ENCODE data around the gene SKI. TPM values are rescaled to one million over a fixed set of nuclear protein-coding genes. Genes with fewer than 3 reads are reported as not detected.

The SKI gene
- total RNA-seq, 2 experiments from 2014 or later, result 28.3 to 28.9 TPM

DNA sequence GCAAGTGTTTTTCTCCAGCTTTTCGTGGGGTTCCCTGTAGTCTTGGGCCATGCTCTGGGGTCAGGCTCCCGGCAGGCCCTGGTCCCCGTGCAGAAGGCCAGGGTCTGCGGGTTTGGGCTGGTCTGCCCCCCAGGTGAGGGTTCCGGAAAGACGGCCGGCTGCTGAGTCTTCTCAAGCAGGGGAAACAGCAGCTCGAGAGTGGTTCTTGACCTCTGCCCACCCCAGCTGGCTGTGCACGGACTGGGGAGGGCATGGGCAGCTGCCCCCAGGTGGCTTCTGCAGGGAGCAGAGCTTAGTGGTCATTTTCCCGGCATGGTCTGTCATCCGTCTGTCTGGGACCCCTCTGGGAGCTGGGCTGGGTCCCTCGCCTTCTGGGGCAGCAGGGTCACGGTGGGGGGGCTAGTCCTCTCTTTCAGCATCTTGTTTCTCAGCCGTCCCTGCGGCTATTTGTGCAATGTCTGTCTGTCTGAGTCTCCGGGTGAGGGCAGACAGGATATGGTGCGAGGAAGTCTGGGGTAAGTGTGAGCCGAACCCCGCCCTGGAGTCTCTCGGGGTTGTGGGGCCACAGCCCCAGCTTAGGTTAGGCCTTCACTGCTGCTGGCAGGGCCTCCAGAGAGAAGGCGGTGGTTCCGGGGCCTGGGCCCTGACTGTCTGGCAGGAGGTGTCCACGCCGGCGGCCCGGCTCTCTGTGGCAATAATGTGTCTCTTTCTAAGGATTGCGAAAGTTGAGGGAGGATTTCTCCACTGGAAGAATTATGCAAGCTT is 6.1 kb downstream of the SKI start:
- ChIA-PET POLR2A (interaction anchor here (0.7 to 1.5 kb wide), 4 partner anchors 21 to 67 kb away, joined by 3 to 4 read pairs (median 4); no protein-coding TSS in a partner anchor), CTCF (interaction anchor here (0.8 to 7.8 kb wide), 7 partner anchors 24 to 148 kb away, joined by 3 to 45 read pairs (median 3); partner anchors contain the start of gene FAAP20)
- DNase-seq, result peak; percentile 83
- Mint-ChIP-seq H3K4me3 (peak overlapping the region; percentile 99), H3K4me1 (ENCODE audit: low read depth) (peaks cover 65% of the 10 kb centered on the region), H3K27me3 (no peaks in the 10 kb centered on the region), H3K9me3 (no peaks in the 10 kb centered on the region), H3K27ac (peak overlapping the region; percentile 94), H3K36me3 (peaks cover 30% of the 10 kb centered on the region)
- intact Hi-C loops (cut with micrococcal nuclease), result loop anchor here (2.0 kb wide), 1 partner anchor 39 kb away; the partner anchor contains the start of gene FAAP20

DNA sequence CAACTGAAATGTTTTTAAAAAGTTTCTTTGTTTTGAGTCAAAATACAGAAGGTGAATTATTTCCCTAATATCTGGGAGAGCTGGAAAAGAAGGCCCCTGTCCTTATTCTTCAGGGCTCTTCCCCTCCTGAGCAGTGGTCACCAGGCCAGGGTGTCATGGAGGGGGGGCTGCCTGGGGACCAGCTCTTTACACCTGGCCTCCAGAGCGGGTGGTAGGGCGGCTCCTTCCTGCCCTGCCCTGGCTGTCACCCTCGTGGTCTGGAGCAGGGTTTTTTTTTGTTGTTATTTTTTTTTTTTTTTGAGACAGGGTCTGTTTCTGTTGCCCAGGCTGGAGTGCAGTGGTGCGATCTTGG is 6.6 kb downstream of the SKI start:
- H3K9me3 Mint-ChIP-seq, result no peaks in the 10 kb centered on the region
- H3K4me3 Mint-ChIP-seq, result peak overlapping the region; percentile 99
- H3K4me1 Mint-ChIP-seq (ENCODE audit: low read depth), result peaks cover 71% of the 10 kb centered on the region
- no peaks in the 10 kb centered on the region for H3K27me3 Mint-ChIP-seq
- H3K36me3 Mint-ChIP-seq, result peaks cover 25% of the 10 kb centered on the region
- POLR2A ChIA-PET, result interaction anchor here (0.7 kb wide), 1 partner anchor 21 kb away, joined by 4 read pairs; no protein-coding TSS in a partner anchor
- intact Hi-C loops (cut with micrococcal nuclease), result loop anchor here (2.0 kb wide), 1 partner anchor 40 kb away; the partner anchor contains the start of gene FAAP20
- CTCF ChIA-PET, result interaction anchor here (0.8 to 7.8 kb wide), 6 partner anchors 24 to 147 kb away, joined by 3 to 45 read pairs (median 3); partner anchors contain the start of gene FAAP20
- peak; percentile 39 for DNase-seq
- peak overlapping the region; percentile 94 for H3K27ac Mint-ChIP-seq

- intact Hi-C loops (cut with micrococcal nuclease), result loop anchor here (2.0 kb wide), 1 partner anchor 41 kb away; the partner anchor contains the start of gene FAAP20
- no peaks in the 10 kb centered on the region for H3K9me3 Mint-ChIP-seq
- H3K4me1 Mint-ChIP-seq (ENCODE audit: low read depth), result peaks cover 78% of the 10 kb centered on the region
- ChIA-PET POLR2A (no interaction called here), CTCF (interaction anchor here (1.0 to 7.8 kb wide), 3 partner anchors 40 to 146 kb away, joined by 3 to 45 read pairs (median 18); partner anchors contain the start of gene FAAP20)
- no peak overlapping the region for H3K4me3 Mint-ChIP-seq
- DNase-seq, result no peak
- no peaks in the 10 kb centered on the region for H3K27me3 Mint-ChIP-seq
- peaks cover 23% of the 10 kb centered on the region for H3K36me3 Mint-ChIP-seq
- peak overlapping the region; percentile 94 for H3K27ac Mint-ChIP-seq
Measured at GRCh38 chr1:2235300-2235998, 7.3 kb downstream of the SKI start.

DNA sequence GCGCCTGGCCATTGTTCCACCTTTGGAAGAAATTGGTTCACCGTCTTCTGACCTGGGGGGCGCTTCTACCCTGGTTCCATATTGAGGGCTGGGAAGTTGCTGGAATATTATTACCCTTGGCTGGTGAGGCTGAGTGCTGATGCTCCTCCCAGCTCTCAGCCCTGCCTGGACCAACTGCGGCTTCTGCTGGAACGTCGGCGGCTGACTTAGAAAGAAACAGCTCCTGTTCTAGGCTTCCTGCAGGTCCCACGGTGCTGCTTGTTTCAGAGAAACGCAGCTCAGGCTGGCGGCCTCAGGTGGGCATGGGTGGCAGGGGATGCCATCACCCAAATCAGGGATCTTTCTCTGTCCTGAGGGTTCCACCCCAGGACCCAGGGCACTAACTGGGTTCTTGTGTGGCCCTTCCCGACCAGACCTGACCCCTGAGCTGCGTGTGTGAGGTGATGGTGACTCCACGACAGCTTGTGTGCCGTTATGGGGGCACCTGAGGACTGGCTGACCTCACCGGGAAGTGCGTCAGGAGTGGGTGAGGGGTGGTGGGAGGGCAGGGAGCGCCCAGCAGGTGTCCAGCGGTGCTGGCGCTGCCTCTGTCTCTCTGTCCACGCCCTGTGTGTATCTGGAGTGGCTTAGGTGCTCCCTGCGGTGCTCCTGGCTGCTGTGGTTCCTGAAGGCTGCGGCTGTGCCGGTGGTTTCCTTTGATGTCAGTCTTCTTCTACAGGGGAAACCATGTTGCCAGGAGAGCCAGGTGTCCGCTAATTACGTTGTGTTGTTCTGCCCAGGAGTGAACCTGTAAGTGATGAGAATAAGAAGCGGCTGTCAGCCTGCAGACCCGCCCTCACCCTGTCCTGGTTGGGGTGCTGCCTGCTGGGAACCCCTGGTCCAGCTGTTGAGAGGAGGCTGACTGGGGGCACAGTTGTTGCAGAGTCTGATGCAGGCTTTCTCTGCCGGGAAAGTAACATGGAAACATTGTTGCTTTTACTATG is 8.9 kb downstream of the SKI start:
- Mint-ChIP-seq H3K27me3 (no peaks in the 10 kb centered on the region), H3K36me3 (peaks cover 13% of the 10 kb centered on the region), H3K27ac (peak overlapping the region; percentile 80), H3K4me1 (ENCODE audit: low read depth) (peaks cover 90% of the 10 kb centered on the region), H3K4me3 (peak overlapping the region; percentile 9), H3K9me3 (no peaks in the 10 kb centered on the region)
- POLR2A ChIA-PET, result interaction anchor here (1.0 kb wide), 1 partner anchor 8 kb away, joined by 3 read pairs; no protein-coding TSS in a partner anchor
- peak; percentile 69 for DNase-seq
- CTCF ChIA-PET, result interaction anchor here (0.6 to 1.3 kb wide), 3 partner anchors 16 to 144 kb away, joined by 3 to 5 read pairs (median 5); partner anchors contain the start of gene FAAP20
- intact Hi-C loops (cut with micrococcal nuclease), result no loop called here

DNA sequence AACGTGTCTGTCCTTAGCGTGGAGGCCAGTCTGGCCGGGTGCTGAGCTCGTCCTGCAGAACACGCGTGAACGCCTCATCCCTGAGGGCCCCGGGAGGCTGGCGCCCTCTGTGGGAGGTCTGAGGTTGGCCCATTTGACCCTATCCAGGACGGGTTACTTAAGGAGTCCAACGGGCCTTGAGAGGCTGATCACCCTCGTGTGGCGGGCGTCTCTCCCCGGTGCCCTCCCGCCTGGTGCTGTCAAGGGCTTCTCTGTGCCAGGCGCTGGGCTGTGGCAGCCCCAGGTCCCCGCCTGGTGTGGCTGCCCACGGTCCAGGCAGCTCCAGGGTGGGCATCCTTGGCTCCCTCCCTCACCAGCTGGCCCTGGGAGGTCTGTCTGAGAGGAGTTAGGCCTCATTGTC is 9.7 kb downstream of the SKI start:
- ChIA-PET CTCF (interaction anchor here (0.7 kb wide), 1 partner anchor 43 kb away, joined by 5 read pairs; the partner anchor contains the start of gene FAAP20), POLR2A (interaction anchor here (1.0 kb wide), 1 partner anchor 9 kb away, joined by 3 read pairs; no protein-coding TSS in a partner anchor)
- H3K36me3 Mint-ChIP-seq, result peaks cover 11% of the 10 kb centered on the region
- no peak for DNase-seq
- no peaks in the 10 kb centered on the region for H3K27me3 Mint-ChIP-seq
- intact Hi-C loops (cut with micrococcal nuclease), result no loop called here
- no peaks in the 10 kb centered on the region for H3K9me3 Mint-ChIP-seq
- peaks cover 93% of the 10 kb centered on the region for H3K4me1 Mint-ChIP-seq (ENCODE audit: low read depth)
- H3K4me3 Mint-ChIP-seq, result no peak overlapping the region
- peak overlapping the region; percentile 80 for H3K27ac Mint-ChIP-seq

GRCh38 chr1:2238361-2239012 is 10.4 kb downstream of the SKI start:
- H3K27me3 Mint-ChIP-seq, result no peaks in the 10 kb centered on the region
- H3K27ac Mint-ChIP-seq, result no peak overlapping the region
- H3K36me3 Mint-ChIP-seq, result peaks cover 10% of the 10 kb centered on the region
- DNase-seq, result no peak
- CTCF ChIA-PET, result no interaction called here
- peaks cover 95% of the 10 kb centered on the region for H3K4me1 Mint-ChIP-seq (ENCODE audit: low read depth)
- H3K4me3 Mint-ChIP-seq, result no peak overlapping the region
- intact Hi-C loops (cut with micrococcal nuclease), result no loop called here
- POLR2A ChIA-PET, result no interaction called here
- H3K9me3 Mint-ChIP-seq, result no peaks in the 10 kb centered on the region

DNA sequence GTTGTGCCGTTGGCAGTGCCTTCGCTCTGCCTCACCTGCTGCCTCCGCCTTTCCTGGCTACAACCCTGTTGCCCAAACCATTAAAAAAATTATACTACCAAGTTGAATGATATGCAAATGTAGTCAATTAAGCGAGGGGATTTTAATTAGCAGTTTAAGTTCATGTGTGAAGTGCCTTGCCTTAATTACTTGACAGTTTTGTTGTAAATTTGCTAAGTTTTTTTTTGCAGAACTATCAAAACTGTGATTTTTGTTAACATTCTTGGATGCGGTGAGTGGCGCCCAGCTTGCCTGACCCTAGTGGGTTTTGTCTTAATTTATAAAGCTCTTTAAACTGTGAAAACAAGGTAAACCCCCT is 10.9 kb downstream of the SKI start:
- peaks cover 10% of the 10 kb centered on the region for H3K36me3 Mint-ChIP-seq
- H3K4me3 Mint-ChIP-seq, result no peak overlapping the region
- no peaks in the 10 kb centered on the region for H3K9me3 Mint-ChIP-seq
- H3K27me3 Mint-ChIP-seq, result no peaks in the 10 kb centered on the region
- intact Hi-C loops (cut with micrococcal nuclease), result no loop called here
- peaks cover 94% of the 10 kb centered on the region for H3K4me1 Mint-ChIP-seq (ENCODE audit: low read depth)
- CTCF ChIA-PET, result no interaction called here
- no peak for DNase-seq
- peak overlapping the region; percentile 28 for H3K27ac Mint-ChIP-seq
- POLR2A ChIA-PET, result no interaction called here

GRCh38 chr1:2239384-2239985 is 11.4 kb downstream of the SKI start:
- H3K27ac Mint-ChIP-seq, result peak overlapping the region; percentile 76
- H3K4me3 Mint-ChIP-seq, result no peak overlapping the region
- peaks cover 7% of the 10 kb centered on the region for H3K36me3 Mint-ChIP-seq
- intact Hi-C loops (cut with micrococcal nuclease), result no loop called here
- ChIA-PET CTCF (no interaction called here), POLR2A (interaction anchor here (1.1 kb wide), 1 partner anchor 61 kb away, joined by 3 read pairs; no protein-coding TSS in a partner anchor)
- no peaks in the 10 kb centered on the region for H3K27me3 Mint-ChIP-seq
- no peak for DNase-seq
- no peaks in the 10 kb centered on the region for H3K9me3 Mint-ChIP-seq
- H3K4me1 Mint-ChIP-seq (ENCODE audit: low read depth), result peaks cover 92% of the 10 kb centered on the region

GRCh38 chr1:2240270-2241156 is 12.4 kb downstream of the SKI start:
- ChIA-PET POLR2A (interaction anchor here (0.5 to 1.4 kb wide), 7 partner anchors 9 to 971 kb away, joined by 3 to 4 read pairs (median 3); no protein-coding TSS in a partner anchor), CTCF (interaction anchor here (0.5 to 1.1 kb wide), 3 partner anchors 45 to 60 kb away, joined by 3 read pairs; partner anchors contain the start of gene FAAP20)
- peak overlapping the region; percentile 9 for H3K4me3 Mint-ChIP-seq
- intact Hi-C loops (cut with micrococcal nuclease), result no loop called here
- peak; percentile 59 for DNase-seq
- H3K36me3 Mint-ChIP-seq, result peaks cover 7% of the 10 kb centered on the region
- peak overlapping the region; percentile 76 for H3K27ac Mint-ChIP-seq
- H3K4me1 Mint-ChIP-seq (ENCODE audit: low read depth), result peaks cover 91% of the 10 kb centered on the region
- no peaks in the 10 kb centered on the region for H3K9me3 Mint-ChIP-seq
- no peaks in the 10 kb centered on the region for H3K27me3 Mint-ChIP-seq

DNA sequence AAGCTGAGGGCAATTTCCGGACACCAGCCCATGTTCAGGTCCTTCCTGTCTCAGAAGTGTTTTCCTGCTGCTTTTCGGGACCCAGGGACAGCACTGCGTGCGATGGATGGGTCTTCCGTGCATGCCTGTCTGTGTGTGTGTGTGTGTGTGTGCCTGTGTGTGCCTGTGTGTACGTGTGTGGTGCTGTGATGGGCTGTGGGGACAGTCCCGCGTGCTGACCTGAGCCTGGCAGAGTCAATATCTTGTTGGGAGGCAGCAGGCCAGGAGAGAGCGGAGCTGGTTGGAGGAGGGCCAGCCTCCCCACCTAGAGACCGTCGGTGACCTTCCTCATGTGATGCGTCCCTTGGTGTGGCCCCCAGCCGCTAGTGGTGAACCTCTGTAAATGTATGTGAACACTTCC is 13.7 kb downstream of the SKI start:
- Mint-ChIP-seq H3K4me3 (no peak overlapping the region), H3K27ac (peak overlapping the region; percentile 10), H3K9me3 (no peaks in the 10 kb centered on the region), H3K27me3 (no peaks in the 10 kb centered on the region), H3K36me3 (peaks cover 8% of the 10 kb centered on the region), H3K4me1 (ENCODE audit: low read depth) (peaks cover 88% of the 10 kb centered on the region)
- intact Hi-C loops (cut with micrococcal nuclease), result no loop called here
- ChIA-PET CTCF (no interaction called here), POLR2A (interaction anchor here (1.4 kb wide), 2 partner anchors 12 to 58 kb away, joined by 3 read pairs; no protein-coding TSS in a partner anchor)
- no peak for DNase-seq
